Stimulated activated effector memory CD8-positive, alpha-beta T cell treated with anti-CD3 and anti-CD28 coated beads, Interleukin-12 subunit alpha, Interleukin-12 subunit beta, amount 100 ng/mL, for 72 hours (primary cell): ENCODE data around the gene TRAPPC4.
"Not testable (repeated sequence)": the region's sequence is repeated elsewhere in the genome, so short reads cannot be mapped to it uniquely, and the experiment has no call there.

Experiments
- ATAC-seq: fragments of 150-1000 bp; cut with Tn5 transposase; 2 replicates; pipeline ENCODE4 v1.10.0; 2021
- DNase-seq, 2 donors: peaks; one replicate each; pipeline ENCODE4 v3.0.0; 2021 to 2022; ENCODE audit warnings: low spot score in 2 of 2
- H3K27ac Mint-ChIP-seq: one replicate; pipeline ENCODE4 v1.8.0; 2022; ENCODE audit warnings: mild to moderate bottlenecking, mixed read lengths
- H3K36me3 Mint-ChIP-seq: one replicate; pipeline ENCODE4 v1.8.0; 2022; ENCODE audit warnings: mild to moderate bottlenecking, mixed read lengths
- H3K4me1 Mint-ChIP-seq: one replicate; pipeline ENCODE4 v1.8.0; 2022; ENCODE audit warnings: mixed read lengths
- H3K4me3 Mint-ChIP-seq: one replicate; pipeline ENCODE4 v1.8.0; 2022; ENCODE audit warnings: mild to moderate bottlenecking, mixed read lengths
- H3K9me3 Mint-ChIP-seq: one replicate; pipeline ENCODE4 v1.8.0; 2022; ENCODE audit warnings: mixed read lengths

Gene TRAPPC4

DNA sequence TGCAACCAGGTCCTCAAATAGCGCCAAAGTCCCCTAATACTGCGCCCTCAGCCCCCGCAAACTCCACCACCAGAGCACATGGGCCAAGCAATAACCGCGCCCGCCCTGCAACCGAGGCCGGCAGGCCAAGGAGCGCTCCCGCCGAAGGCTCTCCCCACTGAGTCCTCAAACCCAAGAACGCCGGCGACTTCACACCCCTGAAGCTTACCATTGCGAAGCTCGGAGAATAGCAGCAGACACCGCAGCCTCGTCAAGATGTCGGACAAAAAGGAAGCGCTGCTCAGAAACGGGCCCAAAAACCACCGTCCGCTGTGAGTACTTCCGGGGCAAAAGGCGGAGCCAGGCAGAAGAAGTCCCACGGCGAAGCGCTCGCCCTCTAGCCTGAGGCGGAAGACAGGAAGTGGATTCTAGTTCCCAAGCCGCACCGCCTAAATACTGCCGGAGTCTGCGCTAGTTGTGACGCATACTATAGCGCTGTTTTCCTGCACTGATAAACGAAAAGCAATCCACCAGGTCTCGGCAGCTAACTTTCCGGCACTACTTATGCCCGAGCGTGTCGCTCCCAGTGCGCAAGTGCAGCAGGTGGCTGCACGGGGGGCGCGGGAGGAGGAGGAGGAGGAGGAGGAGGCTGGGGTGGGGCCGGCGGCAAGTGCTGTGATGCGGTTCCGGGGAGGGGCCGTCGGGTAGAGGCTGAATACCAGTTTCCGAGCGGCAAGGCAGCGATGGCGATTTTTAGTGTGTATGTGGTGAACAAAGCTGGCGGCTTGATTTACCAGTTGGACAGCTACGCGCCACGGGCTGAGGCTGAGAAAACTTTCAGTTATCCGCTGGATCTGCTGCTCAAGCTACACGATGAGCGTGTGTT, at the start of gene TRAPPC4, which contains the start of gene RPS25:
Gene TRAPPC4, plus strand, starts transcription at position 693 of the 865 bp plus-strand sequence. Its CDS starts 30 bp downstream, at position 723.
Gene RPS25, minus strand, starts transcription at position 270 of the 865 bp plus-strand sequence. Its CDS starts 59 bp downstream, at position 211.
- Mint-ChIP-seq H3K9me3 (no peaks in the 10 kb centered on the region), H3K4me3 (peak within 1 kb of the TSS; percentile 98), H3K4me1 (peaks cover 22% of the 10 kb centered on the region), H3K27ac (peak within 1 kb of the TSS; percentile 99), H3K36me3 (peaks cover 98% of the 10 kb centered on the region)
- DNase-seq, result peak; percentile 81 to 96
- peak; percentile 95 for ATAC-seq

GRCh38 chr11:118969508-118969907, 49.1 kb upstream of the TRAPPC4 start:
- not testable (repeated sequence) for H3K9me3 Mint-ChIP-seq, H3K36me3 Mint-ChIP-seq, H3K27ac Mint-ChIP-seq, DNase-seq, H3K4me1 Mint-ChIP-seq, H3K4me3 Mint-ChIP-seq, ATAC-seq

DNA sequence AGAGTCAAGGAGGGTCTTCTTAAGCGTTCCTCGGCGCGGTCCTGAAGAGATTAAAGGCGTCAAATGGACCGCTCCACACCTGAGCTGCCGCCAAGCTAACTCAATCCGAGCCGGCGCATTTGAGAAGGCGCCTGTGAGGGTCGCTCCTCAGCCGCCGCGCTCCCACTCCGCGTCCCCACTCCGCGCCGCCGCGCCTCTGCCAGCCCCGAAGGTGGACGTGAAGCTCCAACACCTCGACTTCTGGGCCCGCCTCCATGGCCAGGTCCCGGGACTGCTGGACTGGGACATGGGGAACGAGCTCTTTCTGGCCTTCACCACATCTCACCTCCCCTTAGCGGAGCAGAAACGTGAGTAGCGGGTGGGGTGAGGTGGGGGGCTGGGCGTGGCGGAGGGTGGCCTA, 46.9 kb upstream of the TRAPPC4 start, which contains the start of gene FOXR1:
Gene FOXR1, plus strand, starts transcription at position 116 of the 400 bp plus-strand sequence. Its CDS starts 171 bp downstream, at position 287.
- no peak within 1 kb of the TSS for H3K4me3 Mint-ChIP-seq
- H3K4me1 Mint-ChIP-seq, result no peaks in the 10 kb centered on the region
- no peaks in the 10 kb centered on the region for H3K36me3 Mint-ChIP-seq
- no peaks in the 10 kb centered on the region for H3K9me3 Mint-ChIP-seq
- ATAC-seq (no peak), DNase-seq (no peak)
- H3K27ac Mint-ChIP-seq, result no peak within 1 kb of the TSS

GRCh38 chr11:118973985-118974384, 44.6 kb upstream of the TRAPPC4 start:
- no peaks in the 10 kb centered on the region for H3K4me1 Mint-ChIP-seq
- ATAC-seq (no peak), DNase-seq (no peak)
- H3K9me3 Mint-ChIP-seq, result no peaks in the 10 kb centered on the region
- H3K4me3 Mint-ChIP-seq, result no peak overlapping the region
- no peak overlapping the region for H3K27ac Mint-ChIP-seq
- H3K36me3 Mint-ChIP-seq, result no peaks in the 10 kb centered on the region

GRCh38 chr11:118975771-118976709, 42.5 kb upstream of the TRAPPC4 start:
- no peaks in the 10 kb centered on the region for H3K9me3 Mint-ChIP-seq
- H3K4me3 Mint-ChIP-seq, result no peak overlapping the region
- DNase-seq (no peak), ATAC-seq (no peak)
- no peak overlapping the region for H3K27ac Mint-ChIP-seq
- no peaks in the 10 kb centered on the region for H3K36me3 Mint-ChIP-seq
- no peaks in the 10 kb centered on the region for H3K4me1 Mint-ChIP-seq

DNA sequence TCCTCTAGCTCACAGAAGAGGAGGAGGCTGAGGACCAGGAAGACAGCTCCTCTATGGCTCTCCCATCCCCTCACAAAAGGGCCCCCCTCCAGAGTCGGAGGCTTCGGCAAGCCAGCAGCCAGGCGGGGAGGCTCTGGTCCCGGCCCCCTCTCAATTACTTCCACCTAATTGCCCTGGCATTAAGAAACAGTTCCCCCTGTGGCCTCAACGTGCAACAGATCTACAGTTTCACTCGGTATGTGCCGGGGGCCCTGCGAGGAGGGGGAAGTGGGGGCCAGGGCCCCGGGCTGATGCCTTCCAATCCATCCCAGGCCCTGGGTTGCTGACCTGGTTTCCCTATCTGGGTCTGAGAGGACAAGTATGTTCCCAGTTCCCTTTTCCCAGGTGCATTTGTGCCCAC, 39.1 kb upstream of the TRAPPC4 start:
- Mint-ChIP-seq H3K4me1 (no peaks in the 10 kb centered on the region), H3K9me3 (no peaks in the 10 kb centered on the region), H3K4me3 (no peak overlapping the region), H3K36me3 (no peaks in the 10 kb centered on the region), H3K27ac (no peak overlapping the region)
- ATAC-seq, result no peak
- DNase-seq, result no peak

DNA sequence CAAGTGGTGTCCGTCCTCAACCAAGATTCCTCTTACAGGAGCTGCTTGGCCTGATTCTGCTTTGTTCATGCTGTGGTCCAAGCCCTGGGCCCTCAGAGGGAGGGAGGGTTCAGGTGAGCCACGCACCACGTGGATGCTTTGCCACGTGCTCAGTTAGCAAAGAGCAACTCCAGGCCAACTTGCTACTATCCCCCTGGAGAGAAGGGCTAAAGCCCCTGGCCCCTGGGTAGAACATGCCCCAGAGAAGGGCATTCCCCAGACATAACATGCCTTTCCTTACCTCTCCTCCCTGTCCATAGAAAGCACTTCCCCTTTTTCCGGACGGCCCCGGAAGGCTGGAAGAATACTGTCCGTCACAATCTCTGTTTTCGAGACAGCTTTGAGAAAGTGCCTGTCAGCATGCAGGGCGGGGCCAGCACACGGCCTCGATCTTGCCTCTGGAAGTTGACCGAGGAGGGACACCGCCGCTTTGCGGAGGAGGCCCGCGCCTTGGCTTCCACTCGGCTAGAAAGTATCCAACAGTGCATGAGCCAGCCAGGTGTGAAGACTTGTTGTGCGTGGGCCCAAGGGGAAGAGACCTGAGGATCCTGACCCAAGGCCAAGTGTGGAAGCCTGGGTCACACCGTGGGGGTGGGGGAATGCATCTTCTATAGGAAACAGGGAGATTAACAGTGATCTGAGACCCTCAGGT, 38.2 kb upstream of the TRAPPC4 start:
- Mint-ChIP-seq H3K4me1 (no peaks in the 10 kb centered on the region), H3K4me3 (no peak overlapping the region), H3K36me3 (no peaks in the 10 kb centered on the region), H3K27ac (no peak overlapping the region), H3K9me3 (no peaks in the 10 kb centered on the region)
- ATAC-seq (no peak), DNase-seq (no peak)

- not testable (repeated sequence) for H3K36me3 Mint-ChIP-seq, DNase-seq, ATAC-seq, H3K9me3 Mint-ChIP-seq, H3K27ac Mint-ChIP-seq, H3K4me1 Mint-ChIP-seq, H3K4me3 Mint-ChIP-seq
Observed at GRCh38 chr11:118984337-118984736, 34.2 kb upstream of the TRAPPC4 start.

DNA sequence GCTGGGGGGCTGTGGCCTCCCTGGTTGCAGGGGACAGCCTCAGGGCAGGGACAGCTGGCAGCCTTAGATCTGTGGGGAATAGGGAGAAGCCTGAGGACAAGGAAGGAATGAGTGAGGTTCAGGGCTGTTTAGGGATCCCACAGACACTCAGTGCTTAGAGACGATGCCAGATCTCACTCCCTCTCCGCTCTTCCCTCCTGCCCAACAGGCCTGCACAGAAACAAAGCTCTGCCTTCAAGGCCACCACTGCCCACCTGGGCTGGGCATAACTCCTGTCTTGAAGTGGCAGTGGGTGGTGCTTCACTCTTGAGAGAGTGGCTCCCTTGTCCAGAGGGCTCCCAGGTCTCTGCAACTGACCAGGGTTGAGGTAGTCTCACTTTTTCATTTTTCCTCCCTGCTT, 33.7 kb upstream of the TRAPPC4 start:
- Mint-ChIP-seq H3K9me3 (no peaks in the 10 kb centered on the region), H3K36me3 (no peaks in the 10 kb centered on the region), H3K4me1 (no peaks in the 10 kb centered on the region), H3K27ac (no peak overlapping the region), H3K4me3 (no peak overlapping the region)
- no peak for DNase-seq
- no peak for ATAC-seq

DNA sequence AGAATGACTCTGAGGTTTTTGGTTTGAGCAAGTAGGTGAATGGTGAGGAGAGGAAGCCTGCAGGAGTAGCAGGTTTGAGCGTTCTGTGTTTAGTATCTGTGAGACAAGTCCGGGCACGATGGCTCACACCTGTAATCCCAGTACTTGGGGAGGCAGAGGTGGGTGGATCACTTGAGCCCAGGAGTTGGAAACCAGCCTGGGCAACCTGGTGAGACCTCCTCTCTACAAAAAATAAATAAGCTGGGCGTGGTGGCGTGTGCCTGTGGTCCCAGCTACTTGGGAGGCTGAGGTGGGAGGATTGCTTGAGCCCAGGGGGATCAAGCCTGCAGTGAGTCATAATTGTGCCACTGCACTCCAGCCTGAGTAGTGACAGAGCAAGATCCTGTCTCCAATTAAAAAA, 30.3 kb upstream of the TRAPPC4 start:
- peak overlapping the region; percentile 11 for H3K27ac Mint-ChIP-seq
- no peak for ATAC-seq

DNA sequence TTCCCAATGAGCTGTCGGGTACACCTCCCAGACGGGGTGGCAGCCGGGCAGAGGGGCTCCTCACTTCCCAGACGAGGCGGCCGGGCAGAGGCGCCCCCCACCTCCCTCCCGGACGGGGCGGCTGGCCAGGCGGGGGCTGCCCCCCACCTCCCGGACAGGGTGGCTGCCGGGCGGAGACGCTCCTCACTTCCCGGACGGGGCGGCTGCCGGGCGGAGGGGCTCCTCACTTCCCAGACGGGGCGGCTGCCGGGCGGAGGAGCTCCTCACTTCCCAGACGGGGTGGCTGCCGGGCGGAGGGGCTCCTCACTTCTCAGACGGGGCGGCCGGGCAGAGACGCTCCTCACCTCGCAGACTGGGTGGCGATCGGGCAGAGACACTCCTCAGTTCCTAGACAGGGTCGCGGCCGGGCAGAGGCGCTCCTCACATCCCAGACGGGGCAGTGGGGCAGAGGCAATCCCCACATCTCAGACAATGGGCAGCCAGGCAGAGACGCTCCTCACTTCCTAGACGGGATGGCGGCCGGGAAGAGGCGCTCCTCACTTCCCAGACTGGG, 27.0 kb upstream of the TRAPPC4 start:
- H3K27ac Mint-ChIP-seq, ATAC-seq: not testable (repeated sequence)

More for the DNA sequence above, 30.3 kb upstream of the TRAPPC4 start:
- H3K9me3 Mint-ChIP-seq, result no peaks in the 10 kb centered on the region
- DNase-seq, result no peak
- H3K4me3 Mint-ChIP-seq, result no peak overlapping the region
- H3K4me1 Mint-ChIP-seq, result no peaks in the 10 kb centered on the region
- H3K36me3 Mint-ChIP-seq, result no peaks in the 10 kb centered on the region

GRCh38 chr11:118996926-118997626, 21.5 kb upstream of the TRAPPC4 start:
- peak; percentile 7 to 62 for DNase-seq
- Mint-ChIP-seq H3K36me3 (peaks cover 52% of the 10 kb centered on the region), H3K4me1 (peaks cover 42% of the 10 kb centered on the region), H3K9me3 (no peaks in the 10 kb centered on the region), H3K4me3 (peak overlapping the region; percentile 85), H3K27ac (peak overlapping the region; percentile 99)
- peak; percentile 49 for ATAC-seq

More for the DNA sequence above, 27.0 kb upstream of the TRAPPC4 start:
- not testable (repeated sequence) for H3K4me3 Mint-ChIP-seq, H3K4me1 Mint-ChIP-seq, DNase-seq, H3K36me3 Mint-ChIP-seq, H3K9me3 Mint-ChIP-seq

- H3K9me3 Mint-ChIP-seq, result no peaks in the 10 kb centered on the region
- peak; percentile 95 for ATAC-seq
- peak within 1 kb of the TSS; percentile 99 for H3K27ac Mint-ChIP-seq
- H3K4me3 Mint-ChIP-seq, result peak within 1 kb of the TSS; percentile 85
- H3K4me1 Mint-ChIP-seq, result peaks cover 42% of the 10 kb centered on the region
- DNase-seq, result peak; percentile 90 to 97
- H3K36me3 Mint-ChIP-seq, result peaks cover 59% of the 10 kb centered on the region
Observed at GRCh38 chr11:118997627-118998387, 20.8 kb upstream of the TRAPPC4 start, which contains the start of gene CENATAC. TSS of gene CENATAC (plus strand) at chr11:118998138. CDS start at chr11:118998198, 60 bp downstream.
